ENCODE results near the gene SMIM45.

Gene SMIM45

DNA sequence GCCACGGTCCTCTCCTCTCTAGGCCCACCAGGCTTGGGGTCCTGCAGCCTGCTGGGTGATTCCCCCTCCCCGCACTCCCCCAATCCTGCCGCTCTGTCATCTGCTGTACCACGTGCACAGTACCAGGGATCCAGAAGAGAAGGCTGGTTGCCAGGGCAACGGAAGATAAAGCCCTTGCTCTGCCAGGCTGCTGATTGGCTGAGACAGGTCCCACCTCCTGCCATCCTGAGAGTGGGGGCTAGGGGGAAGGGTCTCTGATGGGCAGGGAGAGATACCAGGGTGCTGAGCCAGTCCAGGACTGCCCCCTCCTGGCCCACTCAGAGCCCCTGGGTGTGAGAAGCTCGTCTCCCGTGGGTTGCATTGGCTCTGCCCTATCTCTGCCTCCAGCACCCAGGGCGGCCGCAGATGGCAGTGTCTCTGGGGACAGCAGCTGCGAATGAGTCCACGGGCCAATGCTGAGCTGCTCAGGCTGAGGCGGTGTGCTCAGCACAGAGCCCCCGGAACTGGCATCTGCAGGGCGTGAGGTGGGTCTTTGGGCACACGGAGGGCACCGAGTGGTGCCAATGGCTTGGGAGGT lies at the start of gene SMIM45:
SMIM45 (plus strand) TSS at position 253 of the 577 bp plus-strand sequence.
- no peak for DNase-seq (ENCODE audit: low read depth in 2 of 2)

DNA sequence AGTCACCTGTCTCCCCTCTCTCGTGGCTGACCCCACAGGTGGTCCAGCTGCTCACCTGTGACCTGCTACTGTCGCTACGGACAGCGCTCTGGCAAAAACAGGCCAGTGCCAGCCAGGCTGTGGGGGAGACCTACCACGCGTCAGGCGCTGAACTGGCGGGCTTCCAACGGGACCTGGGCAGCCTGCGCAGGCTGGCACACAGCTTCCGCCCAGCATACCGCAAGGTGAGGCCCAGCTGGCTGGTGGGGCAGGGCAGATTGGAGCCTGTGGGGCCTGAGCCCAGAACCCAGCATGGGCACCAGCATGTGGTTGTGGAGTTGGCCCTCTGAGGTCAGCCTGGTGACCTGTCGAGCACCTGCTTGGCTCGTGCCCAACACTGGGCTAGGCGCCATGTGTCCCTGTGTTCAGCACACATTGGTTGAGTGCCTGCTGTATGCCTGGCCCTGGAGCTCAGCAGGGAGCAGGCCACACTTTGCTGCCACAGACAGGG lies 49.0 kb upstream of the SMIM45 start:
- no peak for DNase-seq (ENCODE audit: low read depth in 2 of 2)

DNA sequence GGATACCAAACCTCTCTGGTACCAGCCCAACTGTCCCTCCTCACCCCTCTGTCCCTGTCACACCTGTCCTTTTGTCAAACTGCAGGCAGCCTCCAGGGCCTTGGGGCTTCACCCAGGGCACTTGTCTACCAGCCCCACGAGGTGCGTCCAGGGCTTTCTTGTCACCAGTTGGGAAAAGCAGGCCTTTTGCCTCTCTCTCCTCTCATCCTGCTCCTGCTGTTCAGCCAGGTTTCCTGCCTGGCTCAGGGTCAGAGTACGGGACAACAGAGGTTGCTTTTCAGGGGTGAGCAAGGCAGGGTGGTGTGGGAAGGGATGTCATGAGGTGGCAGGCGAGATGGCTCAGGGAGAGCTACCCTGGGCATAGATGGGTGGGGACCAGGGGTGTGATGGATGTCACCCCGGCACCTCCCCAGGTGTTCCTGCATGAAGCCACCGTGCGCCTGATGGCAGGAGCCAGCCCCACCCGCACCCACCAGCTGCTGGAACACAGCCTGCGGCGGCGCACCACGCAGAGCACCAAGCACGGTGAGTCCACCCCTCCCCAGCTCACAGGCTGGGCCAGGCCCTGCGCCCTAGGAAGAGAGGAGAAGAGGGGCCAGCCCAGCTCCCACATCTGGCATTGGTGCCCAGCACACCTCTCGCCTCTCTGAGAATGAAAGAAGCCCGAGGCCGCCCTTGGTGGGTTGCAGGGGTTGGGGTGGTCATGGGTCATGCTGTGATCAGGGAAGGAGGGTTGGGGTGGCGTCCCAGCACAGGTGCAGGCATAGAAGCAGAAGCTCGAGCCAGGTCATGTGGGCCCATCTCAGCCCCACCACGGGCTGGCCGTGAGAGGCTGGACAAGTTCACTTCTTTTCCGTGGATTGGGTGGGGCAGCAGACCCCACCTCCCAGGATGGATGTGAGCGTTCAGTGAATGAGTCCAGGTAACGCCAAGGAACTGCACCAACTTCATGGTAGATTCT lies 47.2 kb upstream of the SMIM45 start:
- DNase-seq (ENCODE audit: low read depth in 2 of 2): no peak

DNA sequence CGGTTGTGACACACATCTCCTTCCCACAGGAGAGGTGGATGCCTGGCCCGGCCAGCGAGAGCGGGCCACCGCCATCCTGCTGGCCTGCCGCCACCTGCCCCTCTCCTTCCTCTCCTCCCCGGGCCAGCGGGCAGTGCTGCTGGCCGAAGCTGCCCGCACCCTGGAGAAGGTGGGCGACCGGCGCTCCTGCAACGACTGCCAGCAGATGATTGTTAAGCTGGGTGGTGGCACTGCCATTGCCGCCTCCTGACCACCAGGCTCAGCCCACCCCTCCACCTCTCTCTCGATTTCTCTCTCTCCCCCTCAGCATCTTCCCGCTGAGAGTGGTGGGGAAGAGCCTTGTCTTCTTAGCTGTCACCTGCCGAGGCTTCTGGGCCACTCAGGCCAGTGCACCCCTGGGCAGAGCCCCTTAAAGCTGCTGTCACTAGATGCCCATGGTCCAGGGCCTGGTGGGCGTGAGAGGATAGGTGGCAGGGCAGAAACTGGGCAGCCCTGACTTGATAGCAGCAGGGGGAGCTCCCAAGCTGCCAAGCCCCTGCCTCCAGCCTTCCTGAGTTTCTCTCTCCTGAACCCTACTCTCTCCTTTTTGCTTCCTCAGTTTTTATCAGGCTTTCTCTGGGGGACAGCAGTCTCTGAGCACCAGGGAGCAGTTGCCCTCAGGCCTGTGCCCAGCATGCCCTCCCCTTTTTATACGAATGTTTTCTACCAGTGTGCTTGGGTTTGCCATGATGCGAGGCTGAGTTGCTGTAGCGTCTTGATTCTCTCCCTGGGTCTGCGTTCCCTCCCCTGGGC lies 46.3 kb upstream of the SMIM45 start:
- DNase-seq (ENCODE audit: low read depth in 2 of 2): no peak

DNA sequence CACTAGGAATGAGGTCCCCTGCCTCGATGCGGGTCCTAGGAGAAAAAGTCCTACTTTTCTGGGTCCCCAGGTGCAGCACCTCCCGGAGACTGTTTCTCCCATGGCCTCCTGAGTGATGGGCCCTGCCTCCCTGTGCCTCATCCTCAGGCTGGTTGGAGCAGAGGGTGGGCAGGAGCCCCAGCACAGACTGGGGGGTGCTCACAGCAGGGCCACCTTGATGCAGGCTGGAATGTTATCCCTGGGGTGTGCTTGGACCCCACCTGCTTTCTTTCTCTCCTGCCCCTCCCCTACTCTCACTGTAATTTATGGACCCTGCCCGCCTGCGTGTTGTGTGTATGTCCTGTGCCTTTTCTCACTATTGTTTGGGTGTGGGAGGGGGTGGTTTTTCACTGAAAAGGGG lies 45.1 kb upstream of the SMIM45 start:
- no peak for DNase-seq (ENCODE audit: low read depth in 2 of 2)

DNA sequence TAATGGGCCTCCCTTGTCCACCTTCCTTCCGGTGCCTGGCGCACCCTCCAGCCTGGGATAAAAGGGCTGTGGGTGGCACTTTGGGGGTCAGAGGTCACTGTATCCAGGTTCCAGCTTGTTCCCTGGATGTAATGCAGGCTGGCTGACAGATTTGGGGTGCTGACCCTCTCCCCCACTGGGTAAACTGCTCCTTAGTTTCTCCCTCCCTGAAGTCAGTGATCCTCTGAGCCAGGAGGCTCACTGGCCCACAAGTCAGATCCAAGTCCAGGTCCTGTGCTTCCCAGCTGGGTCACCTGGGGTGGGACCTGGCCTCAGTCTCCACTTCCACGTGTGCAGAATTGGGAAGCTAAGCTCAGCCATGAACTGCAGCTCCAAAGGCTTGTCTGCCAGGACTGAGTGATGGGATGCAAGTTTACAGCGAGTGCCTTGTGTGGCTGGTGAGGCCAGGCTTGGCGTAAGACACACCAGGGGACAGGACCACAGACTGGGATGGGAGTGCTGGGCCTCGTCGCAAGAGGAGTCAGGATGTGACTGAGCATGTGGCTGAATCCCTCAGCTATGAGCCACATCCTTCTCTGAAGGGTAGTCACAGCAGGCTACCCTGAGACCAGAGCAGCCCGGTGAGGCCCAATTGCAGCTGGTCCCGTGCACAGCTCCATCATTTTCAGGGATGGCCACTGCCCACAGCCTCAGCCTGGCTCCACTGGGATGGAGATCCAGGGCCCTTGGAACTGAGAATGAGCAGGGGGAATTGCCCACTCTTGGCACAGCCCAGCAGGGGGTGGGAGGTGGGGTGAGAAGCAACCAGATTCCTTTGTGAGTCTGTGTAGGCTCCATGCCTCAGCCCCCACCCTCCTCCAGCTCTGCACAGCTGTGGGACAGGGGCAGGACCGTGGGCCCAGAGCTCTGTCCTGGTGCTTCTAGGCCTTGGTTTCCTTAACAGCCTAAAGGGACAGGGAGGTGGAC lies 44.2 kb upstream of the SMIM45 start:
- no peak for DNase-seq (ENCODE audit: low read depth in 2 of 2)

DNA sequence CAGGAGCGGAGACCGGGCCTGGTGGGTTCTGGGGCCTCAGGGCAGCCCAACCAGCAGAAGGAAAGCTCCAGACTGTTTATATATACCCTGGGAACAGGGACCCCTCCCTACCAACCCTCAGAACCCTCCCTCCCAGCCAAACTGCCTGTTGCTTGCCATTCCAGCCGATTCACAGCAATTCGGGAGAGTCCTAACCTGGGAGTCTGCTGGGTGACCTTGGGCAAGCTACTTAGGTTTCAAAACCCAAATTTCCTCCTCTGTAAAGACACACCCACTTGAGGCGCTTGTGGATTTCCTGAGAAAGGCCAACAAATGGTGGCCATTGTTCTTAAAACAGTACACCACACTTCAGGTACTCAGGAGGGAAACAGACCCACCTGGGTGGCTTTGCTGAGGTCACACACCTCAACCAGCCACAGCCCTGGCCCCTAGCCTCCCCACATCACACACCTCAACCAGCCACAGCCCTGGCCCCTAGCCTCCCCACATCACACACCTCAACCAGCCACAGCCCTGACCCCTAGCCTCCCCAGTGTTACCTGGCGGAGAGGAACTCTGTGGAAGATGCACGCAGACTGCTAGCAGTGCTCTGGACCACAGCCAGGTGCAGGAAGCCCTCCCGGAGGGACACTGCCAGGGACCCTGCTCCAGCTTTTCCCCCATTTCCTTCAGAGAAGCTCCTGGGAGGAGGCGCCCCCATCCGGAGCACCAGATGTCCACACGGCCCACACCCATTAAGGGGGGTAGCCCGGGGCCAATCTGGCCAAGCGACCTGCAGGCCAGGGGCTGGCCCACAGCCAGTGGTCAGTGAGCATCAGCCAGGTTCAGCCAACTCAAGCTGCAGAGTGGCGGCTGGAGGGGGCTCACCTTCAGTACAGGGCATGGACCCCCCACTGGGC lies 43.3 kb upstream of the SMIM45 start:
- no peak for DNase-seq (ENCODE audit: low read depth in 2 of 2)

DNA sequence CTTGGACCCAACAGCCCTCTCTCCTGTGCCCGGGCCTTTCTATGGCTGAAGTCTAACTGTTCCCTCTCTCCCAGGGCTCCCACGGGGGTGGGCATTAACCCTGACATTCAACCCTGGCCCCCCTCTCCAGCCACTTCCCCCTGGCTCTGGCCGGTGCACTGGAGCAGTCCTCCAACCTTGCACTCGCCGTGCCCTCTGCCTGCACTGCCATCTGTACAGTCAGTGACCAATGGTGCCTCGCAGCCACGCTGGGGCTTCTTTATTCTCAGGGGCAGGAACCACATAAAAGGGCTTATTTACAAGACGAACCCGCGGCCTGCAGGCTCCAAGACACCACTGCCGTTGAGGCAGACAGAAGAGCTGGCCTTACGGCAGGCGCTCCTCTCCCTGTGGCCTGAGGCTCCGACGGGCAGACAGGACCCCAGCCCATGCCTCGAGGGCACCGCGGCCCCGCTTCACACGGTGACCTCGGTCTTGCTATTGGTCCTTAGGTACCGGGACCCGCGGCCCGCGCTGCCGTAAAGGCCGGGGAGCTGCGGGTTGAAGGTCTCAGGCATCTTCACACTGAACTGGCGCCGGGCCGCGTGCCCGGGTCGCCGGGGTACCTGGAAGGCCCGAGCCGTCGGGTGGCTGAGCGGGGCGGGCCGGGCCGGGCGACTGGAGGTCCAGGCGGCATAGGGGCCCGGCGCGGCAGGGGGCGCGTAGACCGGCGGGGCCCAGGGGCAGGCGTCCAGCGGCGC lies 42.5 kb upstream of the SMIM45 start:
- no peak for DNase-seq (ENCODE audit: low read depth in 2 of 2)

DNA sequence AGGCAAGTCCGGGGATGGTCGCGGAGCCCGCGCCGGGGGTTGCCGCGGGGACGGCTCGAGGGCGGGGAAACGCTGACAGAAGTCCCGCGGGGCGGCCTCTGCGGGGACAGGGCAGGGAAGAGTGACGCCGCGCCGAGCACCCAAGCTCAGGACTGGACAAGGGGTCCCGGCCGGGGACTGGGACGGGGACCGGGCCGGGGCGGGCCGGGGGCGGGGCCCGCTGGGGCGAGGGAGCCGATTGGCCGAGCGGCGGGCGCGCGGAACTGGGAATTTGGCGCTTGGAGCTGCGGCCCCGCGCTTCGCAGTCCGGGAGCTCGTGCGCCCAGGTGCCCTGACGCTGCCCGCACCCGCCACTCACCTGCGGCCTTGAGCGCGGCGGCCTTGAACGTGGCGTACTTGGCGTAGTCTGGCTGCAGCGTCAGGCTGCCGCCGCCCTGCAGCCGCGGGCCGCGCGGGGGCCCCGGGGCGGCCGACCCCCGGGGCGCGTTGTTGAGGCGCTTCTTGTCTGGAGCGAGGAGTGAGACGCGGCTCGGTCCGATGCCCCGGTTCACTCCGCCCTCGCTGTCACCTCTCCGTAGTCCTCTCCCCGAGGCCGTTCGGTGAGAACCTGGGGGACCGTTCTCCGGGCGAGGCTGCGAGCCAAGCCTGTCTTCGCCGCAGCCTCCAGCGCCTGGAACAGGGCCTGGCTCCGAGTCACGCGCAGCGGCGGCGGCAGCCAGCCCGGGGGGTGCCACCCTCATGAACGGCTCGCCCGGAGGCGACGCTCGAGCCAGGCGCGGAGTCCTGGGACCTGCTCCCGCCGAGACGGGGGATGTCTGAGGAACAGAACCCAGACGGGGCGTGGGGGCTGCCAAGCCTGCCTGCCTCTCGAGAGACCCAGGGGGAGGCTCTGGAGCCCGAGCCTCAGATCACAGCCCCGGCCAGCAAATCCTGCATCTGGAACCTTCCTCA lies 41.6 kb upstream of the SMIM45 start:
- peak; percentile 17 to 21 for DNase-seq (ENCODE audit: low read depth in 2 of 2)

DNA sequence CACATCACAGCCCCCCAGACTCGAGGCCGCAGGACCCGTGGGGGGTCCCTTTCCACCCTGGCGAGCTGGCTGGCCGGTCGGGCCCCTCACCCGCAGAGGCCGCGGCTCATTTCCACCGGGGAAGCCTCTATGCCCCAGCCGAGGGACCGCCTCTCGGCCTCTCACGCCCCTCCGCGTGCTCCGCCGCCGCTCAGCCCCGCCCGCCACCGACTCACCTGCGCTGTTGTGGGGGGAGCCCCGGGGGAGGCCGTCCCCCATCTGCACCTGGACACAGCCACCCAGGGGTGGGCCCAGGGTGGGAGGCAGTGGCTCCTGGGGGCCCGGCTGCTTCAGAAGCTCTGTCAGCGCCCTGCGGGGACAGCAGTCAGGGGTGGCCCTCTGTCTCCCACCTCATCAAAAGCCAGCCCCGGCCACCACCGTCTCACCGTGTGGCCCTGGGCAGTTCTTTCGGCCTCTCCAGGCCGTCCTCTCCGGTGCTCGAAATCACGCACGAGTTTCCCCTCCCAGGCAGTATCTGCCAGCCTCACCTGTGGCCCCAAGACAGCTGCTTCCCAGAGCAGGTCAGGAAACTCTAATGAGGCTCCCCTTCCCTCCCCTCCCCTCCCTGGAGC lies 40.8 kb upstream of the SMIM45 start:
- no peak for DNase-seq (ENCODE audit: low read depth in 2 of 2)

DNA sequence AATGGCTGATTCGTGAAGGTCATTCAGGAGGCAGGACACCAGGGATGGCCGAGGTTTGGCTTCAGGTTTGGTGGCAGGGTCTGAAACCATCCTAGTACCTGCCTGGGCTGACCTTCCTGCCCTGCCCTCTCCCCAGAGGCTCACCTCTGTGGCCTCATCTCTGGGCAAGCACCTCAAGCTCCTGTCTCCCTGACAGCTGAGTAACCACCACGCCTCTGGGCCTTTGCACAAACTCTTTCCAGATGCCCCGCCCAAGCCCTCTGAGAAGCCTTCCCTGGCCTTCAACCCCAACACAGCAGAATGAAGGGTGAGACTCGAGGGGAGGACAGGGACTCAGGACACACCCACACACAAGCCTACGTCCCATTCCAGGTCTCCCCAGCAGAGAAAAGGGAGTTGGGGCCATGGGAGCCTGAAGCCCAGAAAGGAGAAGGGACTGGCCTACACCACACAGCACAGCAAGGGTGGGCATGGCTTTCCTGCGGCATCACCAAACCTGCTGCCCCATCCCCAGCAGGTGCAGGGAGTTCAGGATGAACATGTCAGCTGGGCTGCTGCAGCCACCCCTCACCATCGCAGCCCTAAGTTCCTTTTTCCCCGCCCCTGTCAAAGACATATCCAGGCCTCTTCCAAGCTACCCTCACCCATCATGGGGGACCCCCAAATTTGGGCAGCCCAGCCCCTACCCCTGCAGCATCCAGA lies 39.5 kb upstream of the SMIM45 start:
- DNase-seq (ENCODE audit: low read depth in 2 of 2): no peak

DNA sequence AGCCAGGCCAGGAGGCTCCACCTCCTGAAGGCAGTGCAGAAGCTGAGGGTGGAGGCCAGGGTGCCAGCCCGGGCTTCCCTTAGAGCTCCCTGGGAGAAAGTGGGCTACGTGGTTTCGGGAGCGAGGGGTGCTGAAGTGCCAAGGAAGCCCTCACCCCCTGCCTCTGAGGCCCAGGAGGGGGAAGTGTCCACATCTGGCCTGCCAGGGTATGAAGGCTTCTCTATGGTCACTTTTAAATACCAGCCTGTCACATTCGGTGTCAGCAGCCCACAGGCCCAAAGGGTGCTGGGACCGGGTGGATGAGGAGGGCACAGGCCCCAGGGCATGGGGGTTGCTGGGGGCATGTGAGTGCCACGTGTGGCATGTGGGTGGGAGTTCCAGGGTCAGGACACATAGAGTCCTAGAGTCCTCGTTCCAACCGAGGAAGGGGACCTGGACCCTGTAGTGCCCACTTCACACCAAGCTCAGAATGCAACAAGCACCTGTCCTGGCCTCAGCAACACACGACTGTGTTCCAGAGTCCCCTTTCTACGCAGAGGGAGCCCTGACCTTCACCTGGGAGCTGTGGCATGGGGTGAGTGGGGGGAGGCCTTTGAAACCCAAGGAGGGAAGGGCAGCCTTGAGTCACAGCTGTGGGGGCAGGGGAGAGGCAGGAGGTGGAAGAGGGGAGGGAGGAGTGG lies 38.8 kb upstream of the SMIM45 start:
- no peak for DNase-seq (ENCODE audit: low read depth in 2 of 2)

DNA sequence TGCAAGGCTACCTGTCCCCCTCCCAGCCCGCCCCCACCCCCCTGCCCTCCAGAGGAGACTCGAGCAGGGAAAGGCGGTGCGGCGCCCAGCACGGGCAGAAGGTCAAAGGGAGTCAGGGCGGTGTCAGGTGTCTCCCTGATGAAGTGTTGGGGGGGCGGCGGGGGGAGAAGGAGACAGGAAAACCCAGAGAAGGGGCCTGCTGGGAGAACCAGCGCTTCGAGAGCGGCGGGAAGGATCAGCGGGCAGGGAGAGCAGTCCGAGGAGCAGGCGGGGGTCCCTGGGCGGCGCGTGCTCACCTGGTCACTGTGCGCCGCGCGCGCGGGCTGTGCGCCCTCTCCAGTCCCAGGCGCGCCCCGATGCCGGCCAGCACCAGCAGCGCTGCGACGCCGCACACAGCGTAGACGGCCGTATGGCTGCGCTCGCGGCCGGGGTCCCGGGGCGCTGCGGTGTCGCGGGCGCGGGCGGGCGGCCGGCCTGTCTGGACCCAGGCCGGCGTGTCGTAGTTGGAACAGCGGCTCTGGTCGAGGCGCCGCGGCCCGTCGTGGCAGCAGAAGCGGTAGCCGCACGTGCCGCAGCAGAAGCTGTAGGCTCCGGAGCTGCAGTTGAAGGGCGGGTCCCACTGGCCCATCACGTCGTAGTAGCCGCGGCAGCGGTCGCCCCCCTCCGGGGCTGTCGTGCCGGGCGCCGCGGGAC lies 38.0 kb upstream of the SMIM45 start:
- no peak for DNase-seq (ENCODE audit: low read depth in 2 of 2)

DNA sequence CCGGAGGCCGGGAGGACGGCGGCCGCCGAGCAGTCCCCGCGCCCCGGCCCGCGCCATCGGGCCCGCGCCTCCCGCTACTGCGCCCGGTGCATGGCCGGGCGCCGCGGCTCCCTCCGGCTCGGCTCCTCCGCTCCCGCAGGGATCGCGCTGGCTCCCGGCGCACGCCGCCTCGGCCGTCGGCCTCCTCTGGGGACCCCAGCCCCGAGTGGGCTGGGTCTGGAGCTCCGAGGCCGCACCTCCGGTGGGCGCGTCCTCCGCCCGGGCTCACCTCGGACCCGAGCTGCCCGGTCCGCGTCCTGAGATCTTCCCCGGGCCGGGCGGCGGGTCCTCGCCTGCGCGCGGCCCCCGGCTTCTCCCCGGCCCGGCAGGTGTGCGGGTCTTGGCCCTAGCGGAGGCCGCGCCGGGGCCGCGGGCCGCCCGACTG lies 37.3 kb upstream of the SMIM45 start:
- no peak for DNase-seq (ENCODE audit: low read depth in 2 of 2)

DNA sequence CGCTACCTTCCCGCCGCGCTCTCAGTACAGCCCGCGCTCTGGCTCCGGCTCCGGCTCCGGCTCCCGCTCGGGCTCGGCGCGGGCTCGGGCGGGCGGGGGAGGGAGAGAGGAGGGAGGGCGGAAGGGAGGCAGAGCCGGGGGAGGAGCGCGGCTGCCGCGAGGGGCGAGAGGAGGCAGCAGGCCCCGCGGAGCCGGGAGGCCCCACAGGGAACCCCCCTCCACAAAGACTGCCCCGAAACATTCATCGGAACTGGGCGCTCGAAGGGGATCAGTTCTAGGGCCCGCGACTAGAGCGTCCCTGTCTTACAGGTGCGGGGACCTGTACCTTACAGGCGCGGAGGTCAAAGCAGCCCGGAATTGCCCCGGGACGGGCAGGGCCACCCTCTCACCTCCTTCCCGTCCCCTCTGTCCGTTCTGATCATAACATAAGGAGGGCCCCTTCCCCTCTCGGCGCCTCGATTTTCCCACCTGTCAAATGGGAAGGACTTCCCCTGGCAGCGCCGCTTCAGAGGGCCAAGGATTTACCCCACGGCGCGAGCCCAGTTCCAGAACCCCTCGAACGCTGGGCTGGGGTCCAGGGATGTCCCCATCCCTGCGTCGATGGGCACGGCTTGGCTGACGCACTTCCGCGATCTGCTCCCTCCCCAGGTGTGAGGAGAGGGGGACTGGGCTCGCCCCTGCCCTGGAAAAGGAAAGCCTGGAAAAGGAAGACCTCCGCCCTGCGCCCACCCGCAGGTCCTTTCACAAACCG lies 36.7 kb upstream of the SMIM45 start, which contains the start of gene SHISA8:
SHISA8 (minus strand) TSS at position 40 of the 751 bp plus-strand sequence. CDS start 407 bp downstream, outside the sequence.
- DNase-seq (ENCODE audit: low read depth in 2 of 2): peak; percentile 29 to 72

Data from lung microvascular endothelial cell (primary cell).